ENCODE data around the gene ITIH2. TPM values are rescaled to one million over a fixed set of nuclear protein-coding genes. Genes with fewer than 3 reads are reported as not detected.

The ITIH2 gene
- polyA plus RNA-seq, 3 donors: not detected

GRCh38 chr10:7767209-7767608 lies 64.1 kb downstream of the ITIH2 start:
- Histone ChIP-seq H3K27me3 (ENCODE audit: control insufficient read depth in 2 of 2, insufficient read depth in 2 of 2, low read length in 2 of 2) (no peaks in the 10 kb centered on the region), H3K4me3 (replicated peaks in 1 of 3; ENCODE audit: low read depth in 2 of 3, low read length in 3 of 3) (no peak overlapping the region), H3K4me1 (ENCODE audit: control insufficient read depth in 1 of 2, insufficient read depth in 2 of 2, low read length in 2 of 2) (peaks cover 5 to 15% of the 10 kb centered on the region in 2 donors), H2AFZ (ENCODE audit: insufficient read depth, low read depth, low read length, poor library complexity, severe bottlenecking) (no peak overlapping the region), H3K9ac (ENCODE audit: insufficient read depth, low read length, poor library complexity, severe bottlenecking) (no peak overlapping the region), H3K4me2 (replicated peaks; ENCODE audit: extremely low read depth, low read length, poor library complexity, severe bottlenecking) (no peak overlapping the region), H3K27ac (ENCODE audit: low read depth in 1 of 2, low read length in 2 of 2) (no peak overlapping the region), H4K20me1 (ENCODE audit: insufficient read depth, low read length) (no peaks in the 10 kb centered on the region), H3K79me2 (ENCODE audit: insufficient read depth, low read length) (no peaks in the 10 kb centered on the region), H3K9me3 (replicated peaks in 1 of 2; ENCODE audit: control insufficient read depth in 1 of 2, insufficient read depth in 1 of 2, low read length in 2 of 2) (no peaks in the 10 kb centered on the region), H3K36me3 (replicated peaks in 1 of 2; ENCODE audit: control insufficient read depth in 1 of 2, insufficient read depth in 2 of 2, low read length in 2 of 2) (peaks cover 71 to 90% of the 10 kb centered on the region in 2 donors)
- Mint-ChIP-seq H3K4me3 (no peak overlapping the region), H3K27ac (peak overlapping the region in 1 of 7 donors; percentile 37), H3K9me3 (no peaks in the 10 kb centered on the region), H3K4me1 (peaks cover 15% of the 10 kb centered on the region), H3K36me3 (peaks cover 65 to 84% of the 10 kb centered on the region in 2 donors), H3K27me3 (ENCODE audit: low read depth in 3 of 3) (no peaks in the 10 kb centered on the region)
- WGBS (ENCODE audit: insufficient coverage): 96% methylated on average over 9 of the region's 10 CpGs
- no peak for TF ChIP-seq CTCF (IDR thresholded peaks at IDR 0.05)
- DNase-seq: no peak
- intact Hi-C loops (cut with micrococcal nuclease): no loop called here

GRCh38 chr10:7768417-7768816 lies 65.3 kb downstream of the ITIH2 start:
- Mint-ChIP-seq H3K36me3 (peaks cover 68 to 82% of the 10 kb centered on the region in 2 donors), H3K27me3 (ENCODE audit: low read depth in 3 of 3) (no peaks in the 10 kb centered on the region), H3K4me3 (no peak overlapping the region), H3K4me1 (peaks cover 13% of the 10 kb centered on the region), H3K9me3 (no peaks in the 10 kb centered on the region), H3K27ac (no peak overlapping the region)
- Histone ChIP-seq H3K79me2 (ENCODE audit: insufficient read depth, low read length) (no peaks in the 10 kb centered on the region), H2AFZ (ENCODE audit: insufficient read depth, low read depth, low read length, poor library complexity, severe bottlenecking) (no peak overlapping the region), H3K9ac (ENCODE audit: insufficient read depth, low read length, poor library complexity, severe bottlenecking) (no peak overlapping the region), H3K4me2 (replicated peaks; ENCODE audit: extremely low read depth, low read length, poor library complexity, severe bottlenecking) (no peak overlapping the region), H3K9me3 (replicated peaks in 1 of 2; ENCODE audit: control insufficient read depth in 1 of 2, insufficient read depth in 1 of 2, low read length in 2 of 2) (no peaks in the 10 kb centered on the region), H4K20me1 (ENCODE audit: insufficient read depth, low read length) (no peaks in the 10 kb centered on the region), H3K4me3 (replicated peaks in 1 of 3; ENCODE audit: low read depth in 2 of 3, low read length in 3 of 3) (no peak overlapping the region), H3K36me3 (replicated peaks in 1 of 2; ENCODE audit: control insufficient read depth in 1 of 2, insufficient read depth in 2 of 2, low read length in 2 of 2) (peaks cover 77 to 90% of the 10 kb centered on the region in 2 donors), H3K27me3 (ENCODE audit: control insufficient read depth in 2 of 2, insufficient read depth in 2 of 2, low read length in 2 of 2) (no peaks in the 10 kb centered on the region), H3K27ac (ENCODE audit: low read depth in 1 of 2, low read length in 2 of 2) (no peak overlapping the region), H3K4me1 (ENCODE audit: control insufficient read depth in 1 of 2, insufficient read depth in 2 of 2, low read length in 2 of 2) (peaks cover under 1 to 11% of the 10 kb centered on the region in 2 donors)
- 100% methylated on average over 4 of the region's 7 CpGs for WGBS (ENCODE audit: insufficient coverage)
- intact Hi-C loops (cut with micrococcal nuclease): no loop called here
- TF ChIP-seq CTCF (IDR thresholded peaks at IDR 0.05): no peak
- no peak for DNase-seq

Measured in CD14-positive monocyte (primary cell).